MV-4-11 (cell line): ENCODE results near the gene CHRDL1.

ENCODE experiments used
- DNase-seq: peaks from one replicate; lab custom pipeline; 2025; lab: John Stamatoyannopoulos, UW

Gene CHRDL1

DNA sequence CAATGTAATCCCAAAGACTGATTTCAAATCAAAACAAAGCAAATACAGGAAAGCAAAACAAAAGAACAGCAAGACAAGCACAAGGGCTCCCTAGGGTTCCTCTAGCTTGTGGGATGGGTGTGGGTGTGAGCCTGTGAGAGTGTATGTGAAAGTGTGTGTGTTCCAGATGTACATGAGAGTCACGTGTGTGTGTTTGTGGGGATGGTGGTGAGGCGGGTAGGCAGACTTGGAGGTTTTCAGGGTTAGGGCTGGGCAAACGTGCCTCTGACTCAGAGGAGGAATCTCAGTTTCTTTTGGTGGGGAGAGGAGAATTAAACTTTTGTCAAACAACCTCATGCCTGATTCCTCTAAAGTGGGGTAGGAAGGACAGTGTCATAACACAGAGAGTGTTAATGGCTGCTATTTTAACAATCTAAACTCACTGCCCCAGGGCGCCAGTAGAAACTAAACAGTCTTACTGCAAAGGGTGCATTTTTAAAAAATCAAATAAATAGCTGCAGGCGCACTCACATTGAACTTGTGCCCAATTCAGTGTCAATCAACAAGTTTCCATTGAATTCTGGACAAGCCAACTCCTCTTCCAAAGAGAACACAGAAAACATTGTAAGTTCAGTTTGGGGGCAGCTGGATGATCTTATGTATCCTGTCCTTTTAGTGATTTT lies 51.8 kb downstream of the CHRDL1 start:
- peak; percentile 73 for DNase-seq

DNA sequence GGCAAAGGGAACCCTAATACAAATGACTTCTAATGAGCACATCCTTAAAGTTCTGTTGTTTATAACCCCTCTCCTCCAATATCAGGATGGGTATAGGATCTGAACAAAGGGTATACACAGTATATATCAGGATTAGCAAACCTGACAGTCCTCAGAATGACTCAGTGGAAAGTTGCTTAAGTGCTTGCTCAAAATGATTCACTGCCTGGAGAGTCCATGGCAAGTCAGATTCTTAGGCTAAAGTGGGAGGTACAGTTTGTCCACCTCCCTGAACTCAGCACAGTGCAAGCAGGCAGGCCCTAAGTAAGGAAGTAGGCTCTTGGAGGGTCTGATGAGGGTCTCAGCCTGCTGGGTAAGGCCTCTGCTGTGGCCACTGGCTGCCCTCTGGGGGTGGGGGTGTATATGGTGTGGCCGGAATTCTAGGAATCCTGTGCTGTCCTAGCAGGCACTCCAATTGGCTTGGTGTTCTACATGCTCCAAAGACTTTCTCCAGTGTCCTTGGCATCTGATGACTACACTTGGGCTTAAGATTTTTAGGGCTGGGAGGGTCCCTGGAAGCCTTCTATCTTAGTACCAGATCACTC lies 54.3 kb downstream of the CHRDL1 start:
- DNase-seq = peak; percentile 66

DNA sequence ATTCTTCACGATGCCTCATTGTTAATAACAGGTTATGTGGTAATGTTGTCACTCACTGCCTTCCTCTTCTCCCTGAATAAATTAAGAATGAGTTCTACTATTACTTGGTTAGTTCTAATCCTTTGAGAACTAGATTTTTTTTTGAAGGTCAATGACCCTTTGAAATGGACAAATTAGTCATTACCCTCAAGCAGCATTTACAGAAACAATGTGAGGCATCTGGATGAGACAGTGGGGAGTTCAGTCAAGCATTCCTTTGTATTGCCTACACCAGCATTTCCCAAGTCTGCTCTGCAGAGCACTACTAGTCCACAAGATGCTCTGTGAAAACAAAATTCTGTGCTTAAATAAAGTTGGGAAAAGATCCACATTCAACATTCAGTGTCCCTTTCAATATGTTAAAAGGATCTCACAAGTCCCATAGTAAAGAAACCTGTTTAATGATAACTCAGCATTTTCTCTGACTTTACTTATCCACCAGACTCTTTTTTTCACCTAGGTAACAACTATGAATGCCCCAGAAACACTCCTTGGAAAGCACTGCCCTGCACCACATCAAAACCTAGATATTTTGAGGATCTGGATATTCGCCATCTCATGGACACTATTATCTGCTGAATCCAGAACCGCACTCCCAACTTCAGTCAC lies 60.6 kb downstream of the CHRDL1 start:
- no peak for DNase-seq

DNA sequence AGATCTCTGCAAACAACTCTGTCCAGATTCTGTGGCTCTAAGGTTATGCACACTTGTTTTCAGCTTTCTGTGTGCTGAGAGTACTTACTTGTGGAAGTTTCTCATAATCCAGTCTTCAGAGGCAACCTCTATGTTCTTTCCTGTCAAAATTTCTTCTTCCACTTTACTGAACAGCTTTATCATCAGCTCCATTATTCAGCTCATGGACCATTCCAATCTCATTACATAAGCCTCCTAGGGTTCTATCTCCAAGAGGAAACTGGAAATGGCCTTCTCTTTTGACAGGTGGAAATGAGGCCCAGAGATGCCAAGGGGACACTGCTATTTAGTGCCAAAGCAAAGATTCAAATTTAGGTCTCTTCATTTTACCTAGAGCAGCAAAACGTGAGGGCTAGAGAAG lies 61.3 kb downstream of the CHRDL1 start:
- no peak for DNase-seq

DNA sequence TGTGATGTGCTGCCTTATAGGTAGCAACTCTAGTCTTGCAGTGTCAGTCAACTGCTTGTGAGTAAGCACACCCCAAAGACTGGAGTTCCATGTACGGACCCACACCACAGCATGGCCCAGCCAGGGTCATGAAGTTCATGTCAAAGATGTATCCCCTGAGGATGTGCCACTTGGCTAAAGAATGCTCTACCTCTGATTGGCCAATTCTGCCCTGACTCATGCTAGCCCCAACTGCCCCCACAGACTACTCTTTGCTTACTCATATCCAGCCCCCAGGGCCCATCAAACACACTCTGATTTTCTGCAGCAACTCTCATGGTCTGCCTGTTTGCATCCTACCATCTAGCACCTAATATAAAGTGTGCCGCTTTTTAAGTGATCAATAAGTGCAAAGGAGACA lies 62.5 kb downstream of the CHRDL1 start:
- no peak for DNase-seq

DNA sequence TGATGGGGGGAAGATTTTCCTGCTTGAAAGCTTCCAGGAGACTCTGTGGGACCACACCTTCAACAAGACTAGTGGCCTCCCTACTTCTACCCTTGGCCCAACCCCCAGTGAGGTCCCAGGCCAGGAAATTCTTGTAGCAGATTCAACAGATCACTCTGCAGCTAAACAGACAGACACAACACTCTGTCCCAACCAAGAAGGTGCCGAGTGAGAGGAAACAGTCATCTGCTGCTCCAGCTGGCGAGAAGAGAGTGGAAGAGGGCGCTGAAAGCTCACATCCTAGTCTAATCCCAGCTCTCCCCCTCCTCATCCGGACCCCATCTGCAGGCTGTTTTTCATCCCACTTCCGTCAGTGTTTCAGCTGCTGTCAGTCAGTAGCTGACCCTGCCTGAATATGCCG lies 63.4 kb downstream of the CHRDL1 start:
- no peak for DNase-seq

DNA sequence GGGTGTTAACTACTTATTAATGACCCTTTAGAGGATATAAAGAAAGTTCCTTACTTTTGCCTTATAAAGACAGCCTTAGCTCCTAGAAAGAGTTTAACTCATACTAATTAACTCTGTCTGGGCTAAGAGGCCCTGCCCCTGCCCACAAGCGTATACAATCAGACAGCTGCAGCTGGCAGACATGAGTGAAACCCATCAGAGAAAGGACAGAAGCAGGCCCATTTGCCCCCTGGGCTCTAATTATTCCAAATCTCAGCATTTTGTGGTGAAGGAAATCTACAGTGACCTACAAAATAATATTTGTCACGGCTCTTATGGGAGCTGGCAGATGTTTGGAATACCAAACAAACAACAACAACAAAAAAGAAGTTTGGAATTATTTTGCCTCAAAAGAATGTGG lies 71.8 kb downstream of the CHRDL1 start:
- DNase-seq = no peak

DNA sequence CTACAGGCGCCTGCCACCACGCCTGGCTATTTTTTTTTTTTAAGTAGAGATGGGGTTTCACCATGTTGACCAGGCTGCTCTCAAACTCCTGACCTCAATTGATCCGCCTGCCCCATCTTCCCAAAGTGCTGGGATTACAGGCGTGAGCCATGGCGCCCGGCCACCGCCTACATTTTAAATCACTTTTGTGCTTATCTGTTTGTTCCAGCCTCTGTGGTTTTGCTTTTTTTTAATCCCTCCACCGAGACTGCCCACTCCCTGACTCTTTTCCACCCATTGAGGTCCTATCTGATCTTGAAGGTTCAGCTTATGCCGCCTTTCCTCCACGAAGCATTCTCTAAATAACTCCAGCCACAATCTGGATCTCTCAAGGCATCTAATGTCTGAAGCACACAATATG lies 73.5 kb downstream of the CHRDL1 start:
- DNase-seq = no peak

DNA sequence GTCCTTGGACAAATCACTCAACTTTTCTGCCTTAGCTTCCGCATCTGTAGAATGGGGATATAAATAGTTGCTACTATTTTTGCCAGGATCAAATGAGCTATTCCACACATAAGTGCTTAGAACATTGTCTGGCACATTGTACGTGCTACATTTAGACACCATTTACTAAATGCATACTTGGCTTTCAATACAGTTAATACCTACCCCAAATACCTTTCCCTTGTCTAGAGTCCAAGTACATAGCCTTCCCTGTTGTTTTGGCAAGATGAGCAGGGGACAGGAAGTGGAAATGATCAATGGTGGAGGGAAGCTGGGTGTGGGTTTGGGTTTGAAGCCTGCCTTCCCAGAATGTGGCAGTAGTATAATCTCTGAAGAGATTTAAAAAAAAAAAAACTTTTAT lies 82.0 kb downstream of the CHRDL1 start:
- DNase-seq = no peak

DNA sequence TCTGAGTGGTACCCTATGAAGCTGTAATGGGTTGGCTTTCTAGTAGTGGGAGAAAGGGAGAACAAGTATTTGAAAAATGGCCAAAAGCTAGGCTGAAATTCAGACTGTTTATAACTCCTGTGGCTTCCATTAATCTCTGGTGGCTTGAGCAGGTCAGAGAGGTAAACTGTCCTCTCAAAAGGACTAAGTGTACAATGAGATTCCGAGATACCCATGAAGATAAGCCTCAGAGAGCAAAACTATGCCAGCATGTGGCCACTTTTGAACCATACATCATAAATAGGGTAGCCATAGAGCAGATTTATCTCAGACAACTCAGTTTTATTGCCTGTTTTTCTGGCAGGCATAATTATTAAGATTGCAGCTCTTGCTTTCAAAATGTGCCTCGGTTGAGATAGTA lies 89.2 kb downstream of the CHRDL1 start:
- no peak for DNase-seq

DNA sequence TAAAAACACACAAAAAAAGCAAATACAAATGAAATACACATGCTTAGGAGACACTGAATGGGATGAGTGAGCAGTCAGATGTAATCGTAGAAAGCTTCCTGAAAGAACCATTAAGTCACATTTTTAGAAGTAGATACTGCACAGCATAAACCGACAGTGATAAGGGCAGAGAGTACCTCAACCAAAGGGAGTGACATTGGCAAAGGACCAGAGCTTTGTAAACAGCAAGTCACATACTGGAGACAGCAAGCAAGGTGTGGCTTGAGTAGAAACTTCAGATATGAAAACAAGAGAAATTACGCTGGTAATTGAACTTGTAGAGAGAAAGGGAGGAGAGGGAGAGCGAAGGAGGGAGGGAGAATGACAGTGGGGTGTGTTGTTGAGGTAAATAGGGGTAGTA lies 92.0 kb downstream of the CHRDL1 start:
- no peak for DNase-seq

DNA sequence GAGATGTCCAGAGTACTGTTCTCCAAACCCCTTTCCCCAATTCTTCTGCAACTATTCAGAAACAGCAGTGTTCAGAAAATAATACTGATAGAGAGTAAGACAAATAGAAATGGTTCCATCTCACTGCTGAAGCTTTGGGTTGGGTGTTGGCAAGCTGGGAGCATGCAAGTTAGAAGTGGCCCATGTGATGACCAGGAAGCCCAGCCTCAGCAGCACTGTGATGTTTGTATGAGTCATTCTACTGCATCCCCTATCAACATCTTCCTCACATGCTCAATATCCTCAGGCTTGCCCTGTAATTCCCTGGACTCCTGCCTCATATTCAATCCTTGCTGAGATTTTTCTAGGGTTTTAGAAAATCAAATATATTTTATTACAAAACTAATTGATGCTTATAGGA lies 96.5 kb downstream of the CHRDL1 start:
- DNase-seq = no peak

DNA sequence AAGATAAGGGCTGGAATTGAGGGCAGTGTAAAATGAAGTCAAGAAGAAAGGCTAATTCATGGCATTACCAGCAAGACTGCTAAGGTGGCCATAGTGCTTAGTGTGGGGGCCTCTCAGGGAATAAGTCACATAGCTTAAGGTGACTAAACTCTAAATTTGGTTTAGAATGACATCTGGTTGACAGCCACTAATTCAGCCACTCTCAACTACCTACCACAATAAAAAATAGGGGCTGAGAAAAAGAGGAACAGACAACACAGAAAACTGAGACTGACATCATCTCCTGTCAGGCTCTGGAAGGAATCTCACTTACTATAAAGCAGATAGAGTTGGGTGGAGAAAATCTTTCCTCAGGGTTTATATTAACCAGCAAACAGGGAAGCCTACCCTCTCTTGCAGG lies 96.9 kb downstream of the CHRDL1 start:
- peak; percentile 42 for DNase-seq

DNA sequence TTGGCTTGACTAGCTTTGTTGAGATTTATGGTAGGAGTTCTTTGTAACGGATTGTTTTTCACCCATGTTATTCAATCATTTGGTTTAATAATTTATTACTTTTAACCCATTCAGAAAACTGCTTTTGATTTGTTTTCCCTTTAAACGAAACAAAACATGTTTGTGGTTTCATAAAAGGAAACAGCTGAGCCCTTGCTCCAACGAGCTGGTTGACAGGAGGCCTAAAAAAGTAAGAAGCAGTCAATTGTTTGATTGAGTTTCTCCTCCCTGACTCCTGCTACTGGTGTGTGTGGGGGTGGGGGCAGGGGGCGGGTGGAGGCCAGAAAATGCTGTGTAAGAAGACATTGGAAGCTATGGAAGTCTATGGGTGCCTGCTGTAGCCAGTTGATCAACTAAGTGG lies 102.8 kb downstream of the CHRDL1 start:
- no peak for DNase-seq

DNA sequence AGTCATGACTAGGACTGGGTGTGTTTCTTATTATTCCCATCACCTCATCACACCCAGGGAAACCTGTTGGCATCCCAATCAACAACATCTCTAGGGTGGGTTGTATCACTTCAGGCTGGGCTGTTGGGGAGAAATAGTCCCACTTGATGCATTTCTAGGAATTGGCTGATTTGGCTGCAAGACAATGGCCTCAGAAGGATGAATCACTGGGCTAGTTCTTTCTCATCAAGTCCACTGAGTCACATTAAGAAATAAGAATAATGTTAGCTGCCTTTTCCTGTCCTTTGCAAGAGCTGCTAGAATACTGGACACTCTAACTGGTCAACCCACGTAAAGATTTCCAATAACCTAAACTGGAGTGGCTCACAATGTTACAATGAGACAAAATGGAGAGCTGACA lies 104.2 kb downstream of the CHRDL1 start:
- no peak for DNase-seq

DNA sequence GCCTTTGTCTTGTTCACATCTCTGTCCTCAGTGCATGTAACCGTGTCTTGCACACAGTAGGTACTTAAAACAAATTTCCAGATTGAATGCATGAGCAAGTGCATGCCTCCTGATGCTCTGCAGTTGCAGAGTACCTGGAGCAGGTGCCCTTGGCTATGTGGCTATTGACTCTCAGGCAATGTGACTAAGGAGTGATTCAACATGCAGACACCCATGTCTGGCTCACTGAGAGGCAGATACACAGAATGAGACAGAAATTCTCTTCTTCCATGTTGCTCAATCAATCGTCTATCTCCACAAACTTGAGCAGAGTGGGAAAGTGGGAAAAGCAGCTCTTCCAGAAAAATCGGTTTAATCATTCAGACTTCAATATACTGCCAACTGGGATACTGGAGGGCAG lies 111.0 kb downstream of the CHRDL1 start:
- no peak for DNase-seq

DNA sequence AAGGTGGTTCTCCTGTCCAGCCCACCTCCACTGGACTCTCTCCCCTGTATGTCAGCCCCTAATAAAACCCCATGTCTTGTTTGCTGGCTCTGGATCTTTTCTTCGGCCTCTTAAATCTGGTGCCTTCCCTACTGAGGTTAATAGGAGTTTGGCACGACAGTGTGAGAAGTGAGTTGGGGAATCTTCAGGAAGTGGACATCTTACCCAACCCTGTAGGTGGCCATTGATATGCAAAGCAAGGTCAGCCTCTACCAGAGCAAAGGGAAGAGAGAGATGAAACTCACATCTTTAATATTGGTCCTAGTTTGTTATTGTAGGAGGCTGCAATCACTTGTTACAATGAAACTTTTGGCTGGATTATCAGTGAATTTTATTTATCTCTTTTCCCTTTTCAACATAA lies 111.7 kb downstream of the CHRDL1 start:
- DNase-seq = no peak

DNA sequence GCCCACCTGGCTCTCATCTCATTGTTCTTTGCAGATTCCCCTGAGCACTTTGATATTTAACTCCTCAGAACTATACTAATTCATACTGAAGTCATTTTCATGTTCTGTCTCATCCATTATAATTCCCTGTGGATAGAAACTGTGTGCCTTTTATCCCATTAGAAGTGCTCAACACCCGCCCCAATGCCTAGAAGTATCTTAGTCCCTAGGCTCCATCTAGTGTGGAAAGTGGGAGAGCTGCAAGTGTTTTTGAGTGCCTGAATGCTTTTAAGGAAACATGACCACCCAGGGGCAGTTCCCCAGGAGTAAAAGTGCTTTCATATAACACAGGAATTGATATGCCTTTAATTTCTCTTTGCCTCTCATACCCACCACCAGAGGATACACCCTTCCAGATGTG lies 117.0 kb downstream of the CHRDL1 start:
- DNase-seq = no peak

DNA sequence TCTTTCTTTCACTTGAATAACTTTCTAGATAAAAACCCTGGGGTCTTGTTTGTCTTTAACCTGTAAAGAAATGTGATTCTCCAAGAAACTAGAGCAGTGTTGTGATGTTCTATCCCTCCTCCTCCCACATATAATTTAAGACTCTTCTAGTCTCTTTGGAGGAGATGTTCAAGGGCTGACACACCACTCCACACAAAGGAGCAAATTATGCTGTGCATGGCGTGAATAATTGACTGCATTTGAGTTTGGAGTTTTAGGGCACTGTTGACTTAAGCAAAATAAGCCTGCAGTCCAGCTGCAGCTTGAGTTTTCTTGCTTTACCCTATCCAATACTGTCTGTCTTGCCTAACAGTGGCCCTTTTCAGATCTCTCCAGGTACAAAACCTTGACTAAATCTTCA lies 119.7 kb downstream of the CHRDL1 start:
- no peak for DNase-seq

DNA sequence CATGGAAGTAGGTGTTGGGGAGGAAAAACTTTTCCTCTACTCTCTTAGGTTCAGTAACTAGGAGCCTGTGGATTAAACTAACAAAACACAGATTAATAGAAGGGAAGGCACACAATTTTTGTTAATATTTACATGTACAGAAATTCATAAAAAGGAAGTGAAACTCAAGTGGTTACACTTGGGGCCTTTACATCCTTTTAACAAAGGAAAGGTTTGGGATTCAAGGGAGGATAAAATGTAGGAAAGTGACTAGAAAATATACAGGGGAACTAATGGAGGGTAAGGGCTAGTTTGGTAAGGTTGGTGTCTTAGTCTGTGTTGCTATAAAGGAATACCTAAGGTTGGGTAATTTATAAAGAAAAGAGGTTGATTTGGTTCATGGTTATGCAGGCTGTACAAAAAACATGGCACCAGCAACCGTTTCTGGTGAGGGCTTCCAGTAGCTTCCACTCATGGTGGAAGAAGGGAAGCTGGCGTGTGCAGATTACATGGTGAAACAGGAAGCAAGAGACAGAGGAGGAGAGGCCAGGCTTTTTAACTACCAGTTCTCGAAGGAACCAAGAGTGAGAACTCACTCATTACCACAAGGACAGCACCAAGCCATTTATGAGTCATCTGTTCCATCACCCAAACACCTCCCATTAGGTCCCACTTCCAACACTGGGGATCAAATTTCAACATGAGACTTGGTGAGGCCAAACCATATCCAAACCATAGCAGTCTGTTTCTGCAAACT lies 124.4 kb downstream of the CHRDL1 start:
- peak; percentile 92 for DNase-seq

DNA sequence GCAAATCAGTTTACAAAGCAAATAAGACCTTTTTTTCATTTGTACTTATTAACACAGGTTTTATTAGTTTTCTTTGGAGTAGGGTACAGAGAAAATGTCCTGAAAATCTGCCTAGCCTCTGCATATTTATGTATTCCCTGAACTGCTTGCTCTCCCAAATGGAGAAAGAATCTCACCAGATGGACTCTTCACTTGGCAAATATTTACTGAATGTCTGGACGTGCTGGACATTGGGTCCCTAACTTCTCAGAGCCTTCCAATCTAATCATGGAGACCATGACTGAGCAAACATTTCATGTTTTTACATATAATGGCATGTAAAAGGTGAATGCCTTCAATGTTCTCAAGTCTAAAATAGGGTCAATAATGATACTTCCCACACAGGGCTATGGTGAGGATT lies 126.0 kb downstream of the CHRDL1 start:
- no peak for DNase-seq

DNA sequence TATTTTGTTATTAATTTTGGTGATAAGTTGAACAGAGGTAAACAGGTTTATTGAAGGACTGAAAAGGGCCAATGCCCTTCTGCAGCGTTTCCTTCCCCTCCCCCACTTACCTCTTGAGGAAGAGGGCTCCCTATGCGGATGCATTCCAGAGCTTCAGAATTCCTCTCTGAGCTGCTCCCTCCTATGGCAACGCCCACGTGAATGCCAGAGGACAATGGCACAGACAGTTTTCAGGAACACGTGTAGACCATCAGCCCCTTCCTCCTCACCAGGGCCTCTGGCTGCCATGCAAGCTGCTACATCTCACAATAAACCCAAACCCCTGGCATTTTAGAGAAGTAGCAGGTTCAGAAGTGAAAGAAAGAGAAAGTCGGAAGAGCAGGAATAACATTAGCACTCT lies 127.9 kb downstream of the CHRDL1 start:
- no peak for DNase-seq
